ENCODE measurements around the gene TBC1D3C.
"Not testable (repeated sequence)": the region's sequence is repeated elsewhere in the genome, so short reads cannot be mapped to it uniquely, and the experiment has no call there.

TBC1D3C gene

GRCh38 chr17:38068534-38068933 lies at the start of gene TBC1D3C:
Gene TBC1D3C, minus strand, starts transcription at chr17:38068634. Its CDS starts 1,568 bp downstream, at chr17:38067066.
- not testable (repeated sequence) for H3K27ac ChIP-seq

GRCh38 chr17:38099262-38099661 lies 30.8 kb upstream of the TBC1D3C start:
- not testable (repeated sequence) for H3K27ac ChIP-seq

DNA sequence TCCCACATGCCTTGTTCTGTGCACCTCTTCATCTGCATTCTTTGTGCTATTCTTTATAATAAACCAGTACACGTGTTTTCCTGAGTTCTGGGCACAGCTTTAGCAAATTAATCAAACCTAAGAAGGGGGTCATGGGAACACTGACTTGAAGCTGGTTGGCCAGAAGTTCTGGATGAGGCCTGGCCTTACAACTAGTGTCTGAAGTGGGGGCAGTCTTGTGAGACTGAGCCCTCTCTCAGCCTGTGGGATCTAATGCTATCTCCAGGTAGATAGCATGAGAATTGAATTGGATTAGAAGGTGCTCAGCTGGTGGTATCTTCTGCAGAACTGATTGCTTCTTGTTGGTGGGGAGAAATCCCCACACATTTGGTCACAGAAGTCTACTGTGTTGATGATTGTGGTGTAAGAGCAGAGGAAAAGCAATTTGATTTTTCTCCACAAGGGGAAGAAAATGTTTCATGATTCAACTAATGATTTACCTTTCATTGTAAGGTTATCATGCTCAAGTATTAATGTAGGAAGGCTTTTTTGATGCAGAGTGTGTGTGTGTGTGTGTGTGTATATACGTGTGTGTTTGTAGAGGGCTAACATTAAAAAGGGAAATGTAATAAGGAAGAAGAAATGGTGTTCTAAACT lies 25.7 kb upstream of the TBC1D3C start:
- not testable (repeated sequence) for H3K27ac ChIP-seq

GRCh38 chr17:38088120-38088519 lies 19.7 kb upstream of the TBC1D3C start:
- H3K27ac ChIP-seq = not testable (repeated sequence)

DNA sequence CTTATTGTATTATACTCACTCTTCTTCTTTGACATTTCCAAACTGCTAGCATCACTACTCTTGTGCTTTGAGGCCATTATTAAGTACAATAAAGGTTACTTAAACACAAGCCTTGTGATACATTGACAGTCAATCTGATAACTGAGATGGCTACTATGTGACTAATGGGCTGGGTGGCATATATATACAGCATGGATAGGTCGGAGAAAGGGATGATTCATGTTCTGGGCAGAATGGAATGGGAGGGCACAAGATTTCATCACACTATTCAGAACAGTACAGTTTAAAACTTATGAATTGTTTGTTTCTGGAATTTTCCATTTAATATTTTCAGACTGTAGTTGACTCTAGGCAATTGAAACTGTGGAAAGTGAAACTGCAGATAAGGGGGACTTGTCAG lies 18.9 kb upstream of the TBC1D3C start:
- not testable (repeated sequence) for H3K27ac ChIP-seq

Measured in 22Rv1 (cell line).